ENCODE data around the gene IL17REL.
"Not testable (repeated sequence)": the region's sequence is repeated elsewhere in the genome, so short reads cannot be mapped to it uniquely, and the experiment has no call there.

The IL17REL gene

GRCh38 chr22:49983148-49984042 is 29.2 kb downstream of the IL17REL start:
- DNase-seq: peak; percentile 44

- not testable (repeated sequence) for DNase-seq
These were observed 30.8 kb downstream of the IL17REL start for GRCh38 chr22:49981799-49982198.

DNA sequence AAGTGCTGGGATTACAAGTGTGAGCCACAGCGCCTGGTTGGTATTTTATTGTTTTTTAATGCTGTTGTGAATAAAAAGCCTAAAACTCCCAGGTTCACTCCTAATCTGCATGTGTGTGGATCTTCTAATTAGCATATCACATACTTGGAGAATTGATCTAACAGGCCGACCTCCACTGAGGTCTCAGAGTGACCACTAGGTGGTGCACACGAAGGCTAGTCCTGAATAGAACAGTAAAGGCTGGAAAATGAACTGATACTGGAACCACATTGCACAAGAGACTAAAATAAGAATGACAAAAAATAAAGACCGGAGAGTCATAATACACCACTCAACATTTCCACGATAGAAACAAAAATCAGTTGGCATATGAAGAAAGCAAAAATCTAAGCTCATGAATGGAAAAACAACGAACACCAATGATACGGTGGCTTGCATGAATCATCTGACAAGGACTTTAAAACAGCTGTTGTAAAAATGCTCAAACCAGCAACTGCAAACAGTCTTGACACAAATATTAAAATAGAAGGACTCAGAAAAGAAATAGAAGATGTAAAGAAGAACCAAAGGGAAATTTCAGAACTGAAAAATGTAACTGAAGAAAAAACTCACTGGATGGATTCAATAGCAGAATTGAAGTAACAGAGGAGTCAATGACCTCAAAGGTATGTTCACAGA is 32.8 kb downstream of the IL17REL start:
- DNase-seq: no peak

GRCh38 chr22:49977578-49977977 is 35.0 kb downstream of the IL17REL start:
- DNase-seq: no peak

DNA sequence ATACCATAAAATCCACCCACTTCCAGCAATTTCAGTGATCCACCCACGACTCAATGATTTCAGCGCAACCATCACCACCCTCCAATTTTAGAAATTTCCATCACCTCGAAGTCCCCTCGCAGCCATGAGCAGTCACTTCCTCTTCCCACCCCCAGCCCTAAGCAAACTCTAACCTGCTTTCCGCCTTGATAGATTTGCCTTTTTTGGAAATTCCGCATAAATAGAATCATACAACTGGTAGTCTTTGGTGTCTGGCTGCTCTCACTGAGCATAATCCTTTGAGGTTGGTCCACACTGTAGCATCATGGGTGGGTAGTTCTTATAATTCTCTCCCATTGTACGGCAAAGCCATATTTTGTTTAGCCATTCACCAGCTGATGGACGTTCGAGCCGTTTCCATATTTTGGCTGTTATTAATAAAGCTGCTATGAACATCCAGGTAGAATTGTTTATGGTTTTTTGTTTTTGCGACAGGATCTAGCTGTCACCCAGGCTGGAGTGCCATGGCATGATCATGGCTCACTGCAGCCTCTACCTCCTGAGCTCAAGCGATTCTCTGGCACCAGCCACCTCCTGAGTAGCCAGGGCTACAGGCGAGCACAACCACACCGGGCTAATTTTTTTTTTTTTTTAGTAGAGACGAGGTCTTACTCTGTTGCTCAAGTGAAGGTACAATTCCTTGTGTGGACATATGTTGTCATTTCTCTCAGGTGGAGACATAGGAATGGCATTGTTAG is 36.0 kb downstream of the IL17REL start:
- DNase-seq: peak; percentile 64

DNA sequence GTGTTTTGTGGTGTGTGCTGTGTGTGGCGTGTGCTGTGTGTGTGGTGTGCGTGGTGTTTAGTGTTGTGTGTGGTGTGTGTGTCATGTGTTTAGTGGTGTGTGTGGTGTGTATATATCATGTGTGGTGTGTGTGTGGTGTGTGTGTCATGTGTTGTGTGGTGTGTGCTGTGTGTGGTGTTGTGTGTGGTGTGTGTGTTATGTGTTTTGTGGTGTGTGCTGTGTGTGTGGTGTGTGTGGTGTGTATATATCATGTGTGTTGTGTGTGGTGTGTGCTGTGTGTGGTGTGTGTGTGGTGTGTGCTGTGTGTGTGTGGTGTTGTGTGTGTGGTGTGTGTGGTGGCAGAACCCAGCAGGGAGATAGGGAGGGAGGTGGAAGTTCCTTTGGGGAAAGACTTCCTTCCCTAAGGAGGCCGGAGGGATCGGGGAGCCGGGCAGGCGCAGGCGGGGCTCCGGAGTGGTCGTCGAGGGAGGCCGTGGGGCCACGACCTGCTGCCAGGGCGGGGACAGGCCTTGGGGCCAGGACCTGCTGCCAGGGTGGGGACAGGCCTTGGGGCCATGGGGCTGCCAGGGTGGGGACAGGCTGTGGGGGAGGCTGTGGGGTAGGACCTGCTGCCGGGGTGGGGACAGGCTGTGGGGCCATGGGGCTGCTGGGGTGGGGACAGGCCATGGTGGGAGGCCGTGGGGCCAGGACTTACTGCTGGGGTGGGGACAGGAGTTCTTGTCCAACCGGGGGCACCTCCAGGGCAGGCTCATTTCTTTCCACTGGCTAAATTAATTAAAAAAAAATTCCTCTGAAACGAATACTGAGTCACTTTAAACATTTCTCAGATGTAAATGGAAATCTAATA is 36.8 kb downstream of the IL17REL start:
- peak; percentile 47 for DNase-seq

- no peak for DNase-seq
These were observed 39.3 kb downstream of the IL17REL start for GRCh38 chr22:49973018-49973961.

GRCh38 chr22:49972163-49973017 is 40.2 kb downstream of the IL17REL start:
- no peak for DNase-seq

- peak; percentile 75 for DNase-seq
These were observed 41.1 kb downstream of the IL17REL start for GRCh38 chr22:49971232-49972162.

DNA sequence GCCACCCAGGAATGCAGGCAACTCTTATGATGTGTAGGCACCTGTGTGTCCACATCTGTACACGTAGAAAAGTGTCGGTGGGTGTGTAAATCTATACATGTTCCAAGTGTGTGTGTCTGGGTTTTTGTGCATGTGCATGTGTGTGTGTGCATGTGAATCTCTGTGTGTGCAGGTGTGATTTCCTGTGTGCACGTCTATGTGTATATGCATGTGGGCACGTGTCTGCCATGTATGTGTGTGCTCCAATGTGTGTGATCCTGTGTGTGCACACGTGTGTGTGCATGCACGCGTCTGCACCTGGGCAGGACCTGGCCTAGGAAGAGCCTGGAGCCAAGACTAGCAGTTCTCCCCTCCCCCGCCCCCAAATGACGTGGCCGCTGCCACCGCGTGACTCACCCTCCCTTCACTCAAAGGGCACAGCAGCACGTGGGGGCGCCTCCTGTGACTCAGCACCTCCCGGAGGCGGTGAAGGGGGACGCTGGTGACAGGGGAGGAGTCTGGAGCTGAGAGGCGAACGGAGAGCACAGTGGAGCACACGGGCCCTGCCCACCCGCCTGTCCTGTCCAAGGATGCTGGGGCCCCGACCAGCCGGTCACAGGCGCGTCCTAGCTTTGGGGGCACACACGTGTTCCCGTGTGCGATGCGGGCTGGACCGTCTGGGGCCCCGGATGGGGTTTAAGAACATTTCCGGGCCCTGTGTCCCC is 41.9 kb downstream of the IL17REL start:
- peak; percentile 95 for DNase-seq

- DNase-seq: no peak
These were observed 42.6 kb downstream of the IL17REL start for GRCh38 chr22:49969751-49970527.

- no peak for DNase-seq
These were observed 43.5 kb downstream of the IL17REL start for GRCh38 chr22:49968831-49969661.

GRCh38 chr22:49968313-49968830 is 44.2 kb downstream of the IL17REL start:
- no peak for DNase-seq

DNA sequence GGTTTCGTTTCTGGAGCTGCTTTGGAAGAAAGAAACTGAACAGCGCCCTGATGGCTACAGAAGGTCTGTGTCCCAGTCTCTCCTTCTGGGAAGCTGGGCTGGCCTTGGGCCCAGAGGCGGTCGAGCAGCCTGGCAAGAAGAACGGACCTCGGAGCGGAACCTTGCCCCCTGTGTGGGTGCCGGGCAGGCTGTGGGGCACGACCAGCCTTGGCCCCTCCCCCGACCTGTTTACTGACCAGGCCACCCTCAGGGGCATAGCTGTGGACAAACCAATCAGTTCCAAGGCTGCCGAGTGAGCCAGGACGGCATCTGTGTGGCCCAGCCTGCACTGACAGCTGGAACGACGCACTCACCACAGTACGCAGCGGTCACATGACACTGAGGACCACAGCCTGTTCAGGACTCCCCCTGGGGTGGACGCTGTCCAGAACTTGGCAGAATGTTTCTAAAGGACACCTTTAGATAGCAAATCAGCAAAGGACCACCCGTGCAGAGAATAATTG is 44.8 kb downstream of the IL17REL start:
- no peak for DNase-seq

DNA sequence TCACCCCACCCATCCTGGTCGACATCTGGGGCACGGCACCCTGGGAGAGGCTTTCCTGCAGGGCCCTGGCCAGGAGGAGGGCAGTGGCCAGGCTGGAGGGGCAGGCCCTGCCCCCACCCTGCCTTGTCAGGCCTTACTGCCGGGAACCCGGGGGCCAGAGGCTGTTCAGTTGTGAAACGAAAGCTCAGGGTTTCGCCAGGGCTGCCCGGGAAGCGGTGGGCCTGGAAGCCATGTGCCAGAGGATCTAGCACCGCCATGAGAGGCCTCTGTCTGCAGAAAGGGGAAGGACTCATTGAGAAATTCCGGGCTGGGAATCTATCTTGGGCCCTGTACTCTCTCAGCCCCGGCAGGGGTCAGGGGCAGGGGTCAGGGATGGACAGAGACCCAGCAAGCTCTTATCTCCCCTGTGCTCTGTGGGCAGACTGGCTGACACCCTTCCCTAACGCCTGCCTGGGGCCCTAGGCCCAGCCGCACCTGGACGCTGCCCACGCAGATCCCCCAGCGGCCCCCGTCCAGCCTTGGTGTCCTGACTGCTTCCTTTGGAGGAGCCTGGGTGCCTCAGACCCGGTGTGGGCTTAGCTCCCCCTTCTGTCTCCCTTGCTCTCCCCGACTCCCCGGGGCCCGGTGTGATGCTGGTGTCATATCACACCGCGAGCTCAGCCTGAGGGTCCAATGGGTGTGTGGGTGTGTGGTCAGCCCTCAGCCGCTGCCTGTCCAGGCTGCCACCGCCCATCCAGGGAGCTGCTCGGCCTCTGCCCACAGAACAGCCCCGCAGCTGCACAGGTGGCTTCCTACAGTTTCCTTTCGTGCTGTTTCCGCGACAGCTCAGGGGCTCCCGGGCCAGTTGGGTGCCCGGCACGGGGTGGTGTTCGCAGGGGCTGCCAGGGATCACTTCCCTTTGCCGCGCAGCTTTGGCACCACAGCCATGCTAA is 45.5 kb downstream of the IL17REL start:
- DNase-seq: no peak

Measured in activated T-cell treated with anti-CD3 and anti-CD28 coated beads for 4 hours (primary cell).